ENCODE measurements around the gene KBTBD2. TPM values are rescaled to one million over a fixed set of nuclear protein-coding genes. Genes with fewer than 3 reads are reported as not detected.
"Not testable (repeated sequence)": the region's sequence is repeated elsewhere in the genome, so short reads cannot be mapped to it uniquely, and the experiment has no call there.

Gene KBTBD2
- total RNA-seq, 4 donors from 2014 or later = 14.1 to 96.1 (median 38.9) TPM

- no peaks in the 10 kb centered on the region for H3K4me1 ChIP-seq
- H3K27me3 ChIP-seq = no peaks in the 10 kb centered on the region
- no peak for DNase-seq
- H3K4me3 ChIP-seq = no peak overlapping the region
- no peaks in the 10 kb centered on the region for H3K36me3 ChIP-seq
- intact Hi-C loops (cut with DNase I; ENCODE audit: low total_unique reads) = no loop called here
- H3K27ac ChIP-seq = no peak overlapping the region
- peaks cover 0 to 7% of the 10 kb centered on the region in 2 donors for H3K9me3 ChIP-seq
- TF ChIP-seq POLR2A (IDR thresholded peaks at IDR 0.05) = no peak
- TF ChIP-seq CTCF (IDR thresholded peaks at IDR 0.05) = no peak
Observed at GRCh38 chr7:32869716-32870115, 21.8 kb downstream of the KBTBD2 start.

- intact Hi-C loops (cut with DNase I; ENCODE audit: low total_unique reads) = no loop called here
- no peak for TF ChIP-seq CTCF (IDR thresholded peaks at IDR 0.05)
- TF ChIP-seq POLR2A (IDR thresholded peaks at IDR 0.05) = no peak
- H3K27me3 ChIP-seq = no peaks in the 10 kb centered on the region
- no peaks in the 10 kb centered on the region for H3K36me3 ChIP-seq
- DNase-seq = no peak
- no peak overlapping the region for H3K27ac ChIP-seq
- no peak overlapping the region for H3K4me3 ChIP-seq
- no peaks in the 10 kb centered on the region for H3K4me1 ChIP-seq
- H3K9me3 ChIP-seq = peaks cover 0 to 7% of the 10 kb centered on the region in 2 donors
Observed at GRCh38 chr7:32868116-32868515, 23.4 kb downstream of the KBTBD2 start.

GRCh38 chr7:32865448-32866030 is 26.0 kb downstream of the KBTBD2 start:
- H3K9me3 ChIP-seq = peaks cover 0 to 7% of the 10 kb centered on the region in 2 donors
- no peak overlapping the region for H3K27ac ChIP-seq
- intact Hi-C loops (cut with DNase I; ENCODE audit: low total_unique reads) = no loop called here
- H3K4me3 ChIP-seq = no peak overlapping the region
- H3K27me3 ChIP-seq = no peaks in the 10 kb centered on the region
- DNase-seq = no peak
- H3K4me1 ChIP-seq = no peaks in the 10 kb centered on the region
- H3K36me3 ChIP-seq = no peaks in the 10 kb centered on the region
- no peak for TF ChIP-seq POLR2A (IDR thresholded peaks at IDR 0.05)
- no peak for TF ChIP-seq CTCF (IDR thresholded peaks at IDR 0.05)

- intact Hi-C loops (cut with DNase I; ENCODE audit: low total_unique reads) = not testable (repeated sequence)
Observed at GRCh38 chr7:32863872-32864271, 27.7 kb downstream of the KBTBD2 start.

GRCh38 chr7:32860090-32860489 is 31.5 kb downstream of the KBTBD2 start:
- Histone ChIP-seq H3K9me3 (peaks cover 0 to 2% of the 10 kb centered on the region in 2 donors), H3K4me3 (no peak overlapping the region), H3K4me1 (no peaks in the 10 kb centered on the region), H3K27ac (no peak overlapping the region), H3K36me3 (no peaks in the 10 kb centered on the region), H3K27me3 (no peaks in the 10 kb centered on the region)
- intact Hi-C loops (cut with DNase I; ENCODE audit: low total_unique reads) = no loop called here
- TF ChIP-seq CTCF (IDR thresholded peaks at IDR 0.05) (no peak), POLR2A (IDR thresholded peaks at IDR 0.05) (no peak)
- DNase-seq = no peak

More at GRCh38 chr7:32863872-32864271, 27.7 kb downstream of the KBTBD2 start:
- not testable (repeated sequence) for H3K4me3 ChIP-seq, H3K36me3 ChIP-seq, H3K27me3 ChIP-seq, H3K9me3 ChIP-seq, H3K27ac ChIP-seq, H3K4me1 ChIP-seq, DNase-seq

- no peaks in the 10 kb centered on the region for H3K36me3 ChIP-seq
- no peak overlapping the region for H3K4me3 ChIP-seq
- H3K27ac ChIP-seq = no peak overlapping the region
- intact Hi-C loops (cut with DNase I; ENCODE audit: low total_unique reads) = no loop called here
- TF ChIP-seq CTCF (IDR thresholded peaks at IDR 0.05) (no peak), POLR2A (IDR thresholded peaks at IDR 0.05) (no peak)
- H3K4me1 ChIP-seq = no peaks in the 10 kb centered on the region
- DNase-seq = no peak
- H3K9me3 ChIP-seq = no peaks in the 10 kb centered on the region
- H3K27me3 ChIP-seq = no peaks in the 10 kb centered on the region
Observed at GRCh38 chr7:32858648-32859047, 32.9 kb downstream of the KBTBD2 start.

GRCh38 chr7:32857063-32857462 is 34.5 kb downstream of the KBTBD2 start:
- H3K4me1 ChIP-seq; H3K27ac ChIP-seq; H3K9me3 ChIP-seq; H3K36me3 ChIP-seq; intact Hi-C loops (cut with DNase I; ENCODE audit: low total_unique reads); H3K4me3 ChIP-seq; H3K27me3 ChIP-seq; DNase-seq: not testable (repeated sequence)

GRCh38 chr7:32855837-32856775 is 35.5 kb downstream of the KBTBD2 start:
- H3K27me3 ChIP-seq; H3K9me3 ChIP-seq; H3K4me1 ChIP-seq; H3K36me3 ChIP-seq; H3K27ac ChIP-seq; DNase-seq; H3K4me3 ChIP-seq; intact Hi-C loops (cut with DNase I; ENCODE audit: low total_unique reads): not testable (repeated sequence)

All from uterus (tissue), 4 donors.